HepG2 (cell line): ENCODE results near the gene DHX8. TPM values are rescaled to one million over a fixed set of nuclear protein-coding genes. Genes with fewer than 3 reads are reported as not detected.

Experiments used
- KDM5B ChIP-seq: sonication (generic); formaldehyde crosslinking; IDR thresholded peaks from 2 replicates; pipeline ENCODE4 v1.4.0; 2020; ENCODE audit warnings: missing genetic modification reagents, mild to moderate bottlenecking, borderline replicate concordance
- NFKB2 ChIP-seq: sonication (generic); formaldehyde crosslinking; IDR thresholded peaks from 2 replicates; pipeline ENCODE4 v1.4.0; 2020; ENCODE audit warnings: missing genetic modification reagents, borderline replicate concordance
- SALL1 ChIP-seq: sonication (generic); formaldehyde crosslinking; IDR thresholded peaks from 2 replicates; pipeline ENCODE4 v1.8.0; 2022; ENCODE audit warnings: mild to moderate bottlenecking, missing genetic modification reagents
- SETDB1 ChIP-seq: sonication (generic); formaldehyde crosslinking; IDR thresholded peaks from 2 replicates; pipeline ENCODE4 v1.5.1; 2020; ENCODE audit warnings: missing genetic modification reagents, mild to moderate bottlenecking, borderline replicate concordance
- TGIF2 ChIP-seq: IDR thresholded peaks from 2 replicates; pipeline ENCODE4 v1.6.1; 2016; ENCODE audit warnings: control low read depth, missing compliant biosample characterization
- ZC3H13 ChIP-seq: sonication (generic); formaldehyde crosslinking; IDR thresholded peaks from 2 replicates; pipeline ENCODE4 v1.8.1; 2023; ENCODE audit warnings: mild to moderate bottlenecking, missing genetic modification reagents, moderate library complexity
- ZNF34 ChIP-seq: sonication (generic); formaldehyde crosslinking; IDR thresholded peaks from 2 replicates; pipeline ENCODE4 v1.4.0; 2020; ENCODE audit warnings: mild to moderate bottlenecking, missing genetic modification reagents, borderline replicate concordance
- ZNF510 ChIP-seq: sonication (generic); formaldehyde crosslinking; IDR thresholded peaks from 2 replicates; pipeline ENCODE4 v1.4.0; 2020; ENCODE audit warnings: low read depth, mild to moderate bottlenecking, missing genetic modification reagents
- ZNF572 ChIP-seq: sonication (generic); formaldehyde crosslinking; IDR thresholded peaks from 2 replicates; pipeline ENCODE4 v1.5.1; 2020; ENCODE audit warnings: mild to moderate bottlenecking, missing genetic modification reagents
- ZNF709 ChIP-seq: sonication (generic); formaldehyde crosslinking; IDR thresholded peaks from 2 replicates; pipeline ENCODE4 v1.5.0; 2020; ENCODE audit warnings: mild to moderate bottlenecking, missing genetic modification reagents
- ZNF768 ChIP-seq: sonication (generic); formaldehyde crosslinking; IDR thresholded peaks from 2 replicates; pipeline ENCODE4 v1.4.0; 2020; ENCODE audit warnings: missing genetic modification reagents
- polyA plus RNA-seq, 8 experiments: library from polyadenylated mRNA; depleted of rRNA in 3 of 8; stranded (reverse) in 7 of 8; unstranded in 1 of 8; fragments of >200 nt; fragmentation: Illumina TruSeq in 4 of 8; extraction: Trizol in 4 of 8; gene quantifications; 2 replicates each; pipeline versions ENCODE4 v1.2.1 to v1.2.3, GENCODE V29; 2011 to 2016; ENCODE audit warnings: low read depth in 4 of 8, missing spikeins in 1 of 8, mixed read lengths in 1 of 8; ENCODE audit not compliant: insufficient read depth in 1 of 8
- total RNA-seq, 5 experiments: library from RNA; depleted of rRNA; stranded (reverse); fragments of >200 nt; fragmentation: Illumina TruSeq; extraction: Trizol; gene quantifications; 2 replicates each; pipeline ENCODE4 v1.2.3, GENCODE V29; 2016; ENCODE audit warnings: low read depth in 1 of 5
- TF ChIP-seq, protein P1 (sequence below): sonication (generic); formaldehyde crosslinking; IDR thresholded peaks from 2 replicates; pipeline ENCODE4 v1.4.0; 2020; ENCODE audit warnings: missing genetic modification reagents, borderline replicate concordance
- TF ChIP-seq, protein P2 (sequence below): sonication (generic); formaldehyde crosslinking; IDR thresholded peaks from 2 replicates; pipeline ENCODE4 v1.4.0; 2020; ENCODE audit warnings: missing genetic modification reagents
- TF ChIP-seq, protein P3 (sequence below): sonication (generic); formaldehyde crosslinking; IDR thresholded peaks from 2 replicates; pipeline ENCODE4 v1.8.0; 2022; ENCODE audit warnings: mild to moderate bottlenecking, missing genetic modification reagents, moderate library complexity
- TF ChIP-seq, protein P4 (sequence below): IDR thresholded peaks from 2 replicates; pipeline ENCODE4 v1.6.1; 2012; ENCODE audit warnings: low read depth, low read length, improper control_type of control experiment
- TF ChIP-seq, protein P5 (sequence below): IDR thresholded peaks from 2 replicates; pipeline ENCODE4 v1.6.1; 2016; ENCODE audit warnings: low read depth, missing genetic modification reagents, missing compliant biosample characterization

The DHX8 gene
- total and polyA plus RNA-seq, 2 of the 13 experiments (the other 11 are each of a cell fraction or from before 2014, with no cell fraction given) = 24.8 to 48.9 TPM

DNA sequence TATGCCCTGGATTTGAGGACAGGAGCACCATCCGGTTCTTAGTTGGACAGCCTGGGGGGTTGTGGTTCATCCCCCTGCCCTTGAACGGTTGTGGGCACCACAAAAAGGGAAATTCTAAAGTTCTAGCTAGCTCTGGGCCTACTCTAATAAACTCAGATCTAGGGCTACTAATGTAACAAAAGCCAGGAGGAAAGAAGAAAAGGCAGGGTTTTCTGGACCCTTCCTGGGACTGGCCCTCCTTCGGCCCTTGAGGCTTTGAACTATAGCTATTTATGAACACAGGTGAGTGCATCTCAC, 47.3 kb downstream of the DHX8 start (continued):
- TF ChIP-seq, protein P1, sequence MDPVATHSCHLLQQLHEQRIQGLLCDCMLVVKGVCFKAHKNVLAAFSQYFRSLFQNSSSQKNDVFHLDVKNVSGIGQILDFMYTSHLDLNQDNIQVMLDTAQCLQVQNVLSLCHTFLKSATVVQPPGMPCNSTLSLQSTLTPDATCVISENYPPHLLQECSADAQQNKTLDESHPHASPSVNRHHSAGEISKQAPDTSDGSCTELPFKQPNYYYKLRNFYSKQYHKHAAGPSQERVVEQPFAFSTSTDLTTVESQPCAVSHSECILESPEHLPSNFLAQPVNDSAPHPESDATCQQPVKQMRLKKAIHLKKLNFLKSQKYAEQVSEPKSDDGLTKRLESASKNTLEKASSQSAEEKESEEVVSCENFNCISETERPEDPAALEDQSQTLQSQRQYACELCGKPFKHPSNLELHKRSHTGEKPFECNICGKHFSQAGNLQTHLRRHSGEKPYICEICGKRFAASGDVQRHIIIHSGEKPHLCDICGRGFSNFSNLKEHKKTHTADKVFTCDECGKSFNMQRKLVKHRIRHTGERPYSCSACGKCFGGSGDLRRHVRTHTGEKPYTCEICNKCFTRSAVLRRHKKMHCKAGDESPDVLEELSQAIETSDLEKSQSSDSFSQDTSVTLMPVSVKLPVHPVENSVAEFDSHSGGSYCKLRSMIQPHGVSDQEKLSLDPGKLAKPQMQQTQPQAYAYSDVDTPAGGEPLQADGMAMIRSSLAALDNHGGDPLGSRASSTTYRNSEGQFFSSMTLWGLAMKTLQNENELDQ (CRISPR knock-in tag) = no peak
- TF ChIP-seq, protein P2, sequence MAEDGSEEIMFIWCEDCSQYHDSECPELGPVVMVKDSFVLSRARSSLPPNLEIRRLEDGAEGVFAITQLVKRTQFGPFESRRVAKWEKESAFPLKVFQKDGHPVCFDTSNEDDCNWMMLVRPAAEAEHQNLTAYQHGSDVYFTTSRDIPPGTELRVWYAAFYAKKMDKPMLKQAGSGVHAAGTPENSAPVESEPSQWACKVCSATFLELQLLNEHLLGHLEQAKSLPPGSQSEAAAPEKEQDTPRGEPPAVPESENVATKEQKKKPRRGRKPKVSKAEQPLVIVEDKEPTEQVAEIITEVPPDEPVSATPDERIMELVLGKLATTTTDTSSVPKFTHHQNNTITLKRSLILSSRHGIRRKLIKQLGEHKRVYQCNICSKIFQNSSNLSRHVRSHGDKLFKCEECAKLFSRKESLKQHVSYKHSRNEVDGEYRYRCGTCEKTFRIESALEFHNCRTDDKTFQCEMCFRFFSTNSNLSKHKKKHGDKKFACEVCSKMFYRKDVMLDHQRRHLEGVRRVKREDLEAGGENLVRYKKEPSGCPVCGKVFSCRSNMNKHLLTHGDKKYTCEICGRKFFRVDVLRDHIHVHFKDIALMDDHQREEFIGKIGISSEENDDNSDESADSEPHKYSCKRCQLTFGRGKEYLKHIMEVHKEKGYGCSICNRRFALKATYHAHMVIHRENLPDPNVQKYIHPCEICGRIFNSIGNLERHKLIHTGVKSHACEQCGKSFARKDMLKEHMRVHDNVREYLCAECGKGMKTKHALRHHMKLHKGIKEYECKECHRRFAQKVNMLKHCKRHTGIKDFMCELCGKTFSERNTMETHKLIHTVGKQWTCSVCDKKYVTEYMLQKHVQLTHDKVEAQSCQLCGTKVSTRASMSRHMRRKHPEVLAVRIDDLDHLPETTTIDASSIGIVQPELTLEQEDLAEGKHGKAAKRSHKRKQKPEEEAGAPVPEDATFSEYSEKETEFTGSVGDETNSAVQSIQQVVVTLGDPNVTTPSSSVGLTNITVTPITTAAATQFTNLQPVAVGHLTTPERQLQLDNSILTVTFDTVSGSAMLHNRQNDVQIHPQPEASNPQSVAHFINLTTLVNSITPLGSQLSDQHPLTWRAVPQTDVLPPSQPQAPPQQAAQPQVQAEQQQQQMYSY = no peak
- TF ChIP-seq SETDB1 = no peak
- TF ChIP-seq TGIF2 (CRISPR knock-in tag) = no peak
- TF ChIP-seq ZNF572 = no peak
- TF ChIP-seq, protein P3, sequence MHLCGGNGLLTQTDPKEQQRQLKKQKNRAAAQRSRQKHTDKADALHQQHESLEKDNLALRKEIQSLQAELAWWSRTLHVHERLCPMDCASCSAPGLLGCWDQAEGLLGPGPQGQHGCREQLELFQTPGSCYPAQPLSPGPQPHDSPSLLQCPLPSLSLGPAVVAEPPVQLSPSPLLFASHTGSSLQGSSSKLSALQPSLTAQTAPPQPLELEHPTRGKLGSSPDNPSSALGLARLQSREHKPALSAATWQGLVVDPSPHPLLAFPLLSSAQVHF (CRISPR knock-in tag) = no peak
- TF ChIP-seq, protein P4, sequence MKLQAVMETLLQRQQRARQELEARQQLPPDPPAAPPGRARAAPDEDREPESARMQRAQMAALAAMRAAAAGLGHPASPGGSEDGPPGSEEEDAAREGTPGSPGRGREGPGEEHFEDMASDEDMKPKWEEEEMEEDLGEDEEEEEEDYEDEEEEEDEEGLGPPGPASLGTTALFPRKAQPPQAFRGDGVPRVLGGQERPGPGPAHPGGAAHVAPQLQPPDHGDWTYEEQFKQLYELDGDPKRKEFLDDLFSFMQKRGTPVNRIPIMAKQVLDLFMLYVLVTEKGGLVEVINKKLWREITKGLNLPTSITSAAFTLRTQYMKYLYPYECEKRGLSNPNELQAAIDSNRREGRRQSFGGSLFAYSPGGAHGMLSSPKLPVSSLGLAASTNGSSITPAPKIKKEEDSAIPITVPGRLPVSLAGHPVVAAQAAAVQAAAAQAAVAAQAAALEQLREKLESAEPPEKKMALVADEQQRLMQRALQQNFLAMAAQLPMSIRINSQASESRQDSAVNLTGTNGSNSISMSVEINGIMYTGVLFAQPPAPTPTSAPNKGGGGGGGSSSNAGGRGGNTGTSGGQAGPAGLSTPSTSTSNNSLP = no peak
- TF ChIP-seq ZNF510 = peak; percentile 49
- TF ChIP-seq KDM5B (CRISPR knock-in tag) = no peak
- no peak for TF ChIP-seq ZNF34 (CRISPR knock-in tag)
- TF ChIP-seq ZNF709 = peak; percentile 15; the same call in 1 of the 2 replicates
- no peak for TF ChIP-seq ZC3H13 (CRISPR knock-in tag)
- TF ChIP-seq ZNF768 = no peak
- no peak for TF ChIP-seq SALL1 (CRISPR knock-in tag)
- TF ChIP-seq NFKB2 (CRISPR knock-in tag) = no peak
- TF ChIP-seq, protein P5, sequence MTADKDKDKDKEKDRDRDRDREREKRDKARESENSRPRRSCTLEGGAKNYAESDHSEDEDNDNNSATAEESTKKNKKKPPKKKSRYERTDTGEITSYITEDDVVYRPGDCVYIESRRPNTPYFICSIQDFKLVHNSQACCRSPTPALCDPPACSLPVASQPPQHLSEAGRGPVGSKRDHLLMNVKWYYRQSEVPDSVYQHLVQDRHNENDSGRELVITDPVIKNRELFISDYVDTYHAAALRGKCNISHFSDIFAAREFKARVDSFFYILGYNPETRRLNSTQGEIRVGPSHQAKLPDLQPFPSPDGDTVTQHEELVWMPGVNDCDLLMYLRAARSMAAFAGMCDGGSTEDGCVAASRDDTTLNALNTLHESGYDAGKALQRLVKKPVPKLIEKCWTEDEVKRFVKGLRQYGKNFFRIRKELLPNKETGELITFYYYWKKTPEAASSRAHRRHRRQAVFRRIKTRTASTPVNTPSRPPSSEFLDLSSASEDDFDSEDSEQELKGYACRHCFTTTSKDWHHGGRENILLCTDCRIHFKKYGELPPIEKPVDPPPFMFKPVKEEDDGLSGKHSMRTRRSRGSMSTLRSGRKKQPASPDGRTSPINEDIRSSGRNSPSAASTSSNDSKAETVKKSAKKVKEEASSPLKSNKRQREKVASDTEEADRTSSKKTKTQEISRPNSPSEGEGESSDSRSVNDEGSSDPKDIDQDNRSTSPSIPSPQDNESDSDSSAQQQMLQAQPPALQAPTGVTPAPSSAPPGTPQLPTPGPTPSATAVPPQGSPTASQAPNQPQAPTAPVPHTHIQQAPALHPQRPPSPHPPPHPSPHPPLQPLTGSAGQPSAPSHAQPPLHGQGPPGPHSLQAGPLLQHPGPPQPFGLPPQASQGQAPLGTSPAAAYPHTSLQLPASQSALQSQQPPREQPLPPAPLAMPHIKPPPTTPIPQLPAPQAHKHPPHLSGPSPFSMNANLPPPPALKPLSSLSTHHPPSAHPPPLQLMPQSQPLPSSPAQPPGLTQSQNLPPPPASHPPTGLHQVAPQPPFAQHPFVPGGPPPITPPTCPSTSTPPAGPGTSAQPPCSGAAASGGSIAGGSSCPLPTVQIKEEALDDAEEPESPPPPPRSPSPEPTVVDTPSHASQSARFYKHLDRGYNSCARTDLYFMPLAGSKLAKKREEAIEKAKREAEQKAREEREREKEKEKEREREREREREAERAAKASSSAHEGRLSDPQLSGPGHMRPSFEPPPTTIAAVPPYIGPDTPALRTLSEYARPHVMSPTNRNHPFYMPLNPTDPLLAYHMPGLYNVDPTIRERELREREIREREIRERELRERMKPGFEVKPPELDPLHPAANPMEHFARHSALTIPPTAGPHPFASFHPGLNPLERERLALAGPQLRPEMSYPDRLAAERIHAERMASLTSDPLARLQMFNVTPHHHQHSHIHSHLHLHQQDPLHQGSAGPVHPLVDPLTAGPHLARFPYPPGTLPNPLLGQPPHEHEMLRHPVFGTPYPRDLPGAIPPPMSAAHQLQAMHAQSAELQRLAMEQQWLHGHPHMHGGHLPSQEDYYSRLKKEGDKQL (CRISPR knock-in tag) = no peak
